Heart left ventricle (tissue), 16 donors: ENCODE data around the gene MACO1. TPM values are rescaled to one million over a fixed set of nuclear protein-coding genes. Genes with fewer than 3 reads are reported as not detected.

Experiments used
- ATAC-seq, 4 donors: fragments of 200-7000 bp; cut with Tn5 transposase; one replicate each; pipeline ENCODE4 v1.9.1; 2020 to 2022; ENCODE audit warnings: moderate library complexity in 4 of 4, mild to moderate bottlenecking in 3 of 4, moderate number of reproducible peaks in 1 of 4
- DNase-seq, 5 donors: peaks; one replicate each; pipeline ENCODE4 v3.0.0-alpha.2; 2020
- H3K27ac ChIP-seq, 12 donors: fragments of 200-600 bp; sonication (generic) in 4 of 12; one replicate each; pipeline versions ENCODE4 v1.5.0 to v1.8.0; 2016 to 2022; ENCODE audit warnings: mild to moderate bottlenecking in 2 of 12
- H3K27me3 ChIP-seq, 9 donors: fragments of 200-600 bp; sonication (generic) in 2 of 9; one replicate each; pipeline versions ENCODE4 v1.5.1 to v1.8.0; 2016 to 2022; ENCODE audit warnings: mild to moderate bottlenecking in 3 of 9
- H3K36me3 ChIP-seq, 9 donors: fragments of 200-600 bp; sonication (generic) in 2 of 9; one replicate each; pipeline versions ENCODE4 v1.5.0 to v1.8.0; 2018 to 2022; ENCODE audit warnings: mild to moderate bottlenecking in 2 of 9
- H3K4me1 ChIP-seq, 12 donors: fragments of 200-600 bp; sonication (generic) in 4 of 12; one replicate each; pipeline versions ENCODE4 v1.5.0 to v1.8.0; 2016 to 2022; ENCODE audit warnings: mild to moderate bottlenecking in 3 of 12
- H3K4me3 ChIP-seq, 12 donors: fragments of 200-600 bp; sonication (generic) in 4 of 12; one replicate each; pipeline versions ENCODE4 v1.5.0 to v1.8.0; 2017 to 2022; ENCODE audit warnings: mild to moderate bottlenecking in 9 of 12, moderate library complexity in 4 of 12
- H3K9me3 ChIP-seq, 12 donors: fragments of 200-600 bp; sonication (generic) in 4 of 12; one replicate each; pipeline versions ENCODE4 v1.5.0 to v1.8.0; 2016 to 2022; ENCODE audit warnings: mild to moderate bottlenecking in 1 of 12
- CTCF ChIP-seq, 12 donors: fragments of 200-600 bp; sonication (generic) in 4 of 12; IDR thresholded peaks; one replicate each; pipeline versions ENCODE4 v1.5.0 to v1.8.0; 2018 to 2022; ENCODE audit warnings: antibody characterized with exemption in 12 of 12, mild to moderate bottlenecking in 5 of 12
- POLR2A ChIP-seq, 2 donors: fragments of 450-650 bp; IDR thresholded peaks; one replicate each; pipeline ENCODE4 v1.6.1; 2017; ENCODE audit warnings: antibody characterized with exemption in 2 of 2, mild to moderate bottlenecking in 2 of 2, moderate library complexity in 2 of 2
- WGBS, 4 donors: extraction: QIAGEN DNeasy Blood & Tissue Kit in 2 of 4; methylation state at CpG; one replicate each; pipeline versions ENCODE4 v1.1.5 to v1.1.7; 2013 to 2018; 5-methylcytosine and 5-hydroxymethylcytosine counted together
- intact Hi-C, 10 donors: fragments of 100-400 bp; cut with DNase I; formaldehyde crosslinking; loops; one replicate each; pipeline versions ENCODE4 v1.11.1 to v1.14.2; 2022
- polyA plus RNA-seq, 2 donors: library from polyadenylated mRNA; stranded (reverse); fragments of 200-250 nt; gene quantifications; one replicate each; pipeline ENCODE4 v1.2.3, GENCODE V29; 2013
- total RNA-seq, 9 donors: library from RNA; depleted of rRNA in 2 of 9; stranded (reverse); fragments of >200 nt in 2 of 9; fragmentation: NEBNext Ultra II Directional in 3 of 9; extraction: Animal tissue kit (Norgen Biotek cat#: 25700) in 3 of 9; gene quantifications; one replicate each; pipeline versions ENCODE4 v1.1.0 to v1.2.4, GENCODE V29; 2016 to 2023
- donor health status: ischemic (EF 13 %, LVEDD 7.1; RV severe dilation, severe dysfunction).
- donor health status: healthy with polysubstance abuse.
- donor health status: DM: no; HTN: yes; CAD: no.
- donor health status: DM: no; HTN: no; CAD: no.
- donor health status: ischemic (EF 25% LVEDD 6.9; RV normal size, moderate dysfunction).
- donor health status: ischemic (EF 25% LVEDD 5.7; RV mildly dilated, moderate dysfunction).
- donor health status: healthy.
- donor health status: DM: yes; HTN: yes; CAD: no.
- donor health status: ischemic (EF 35%, LVEDD 5.7; RV mildly dilated, moderate dysfunction).
- donor health status: nonischemic (EF 11% LVEDD 7.7; RV severe dilation, severe dysfunction).
- donor health status: DM: yes; HTN: yes; CAD: no.
- donor health status: PGD.
- donor health status: ischemic (EF 29% LVEDD 5.4; RV normal size, mild dysfunction).
- donor health status: nonischemic (EF 23%, LVEDD 6.1; RV moderate dilation, normal function).

Gene MACO1
- total and polyA plus RNA-seq, 11 donors: 5.8 to 21.0 (median 14.0) TPM

- peaks cover 0 to 98% (median 85%) of the 10 kb centered on the region in 9 donors for H3K36me3 ChIP-seq
- DNase-seq: no peak
- WGBS, 4 donors: 62 to 75% (median 71%) methylated on average over 8 of the region's 8 CpGs
These were observed 61.6 kb downstream of the MACO1 start for GRCh38 chr1:25492323-25492722.

GRCh38 chr1:25494952-25495351 is 64.3 kb downstream of the MACO1 start:
- Histone ChIP-seq H3K27me3 (no peaks in the 10 kb centered on the region), H3K9me3 (no peaks in the 10 kb centered on the region), H3K4me3 (no peak overlapping the region), H3K36me3 (peaks cover 0 to 99% (median 87%) of the 10 kb centered on the region in 9 donors), H3K27ac (no peak overlapping the region), H3K4me1 (peaks cover 0 to 3% (median 0%) of the 10 kb centered on the region in 12 donors)
- ATAC-seq (no peak), DNase-seq (no peak)
- WGBS, 4 donors: 82 to 90% (median 87%) methylated on average over 3 of the region's 3 CpGs
- no peak for TF ChIP-seq CTCF (IDR thresholded peaks at IDR 0.05)
- TF ChIP-seq POLR2A (IDR thresholded peaks at IDR 0.05): no peak
- intact Hi-C loops: no loop called here

More at GRCh38 chr1:25492323-25492722, 61.6 kb downstream of the MACO1 start:
- ATAC-seq: no peak
- intact Hi-C loops: no loop called here
- no peaks in the 10 kb centered on the region for H3K9me3 ChIP-seq
- H3K27ac ChIP-seq: no peak overlapping the region
- H3K27me3 ChIP-seq: no peaks in the 10 kb centered on the region
- TF ChIP-seq POLR2A (IDR thresholded peaks at IDR 0.05): no peak
- TF ChIP-seq CTCF (IDR thresholded peaks at IDR 0.05): no peak
- H3K4me1 ChIP-seq: no peaks in the 10 kb centered on the region
- no peak overlapping the region for H3K4me3 ChIP-seq

GRCh38 chr1:25500694-25501093 is 70.0 kb downstream of the MACO1 start:
- Histone ChIP-seq H3K4me1 (peaks cover 0 to 39% (median 10%) of the 10 kb centered on the region in 12 donors), H3K27ac (no peak overlapping the region), H3K4me3 (no peak overlapping the region), H3K36me3 (peaks cover 0 to 44% (median 36%) of the 10 kb centered on the region in 9 donors), H3K27me3 (no peaks in the 10 kb centered on the region), H3K9me3 (no peaks in the 10 kb centered on the region)
- no peak for TF ChIP-seq CTCF (IDR thresholded peaks at IDR 0.05)
- ATAC-seq: peak in 3 of 4 donors; percentile 46 to 57 (median 54)
- DNase-seq: no peak
- intact Hi-C loops: loop anchor here in 5 of 10 donors (1.0 to 10.0 kb wide), 5 partner anchors 17 to 312 kb away; partner anchors contain the start of gene SELENON (in 1 of the 5)
- 44 to 70% (median 53%) methylated on average over 1 of the region's 1 CpG for WGBS, 4 donors

GRCh38 chr1:25501235-25502058 is 70.8 kb downstream of the MACO1 start:
- peak in 2 of 4 donors; percentile 17 to 25 for ATAC-seq
- Histone ChIP-seq H3K27ac (no peak overlapping the region), H3K36me3 (peaks cover 0 to 36% (median 29%) of the 10 kb centered on the region in 9 donors), H3K9me3 (no peaks in the 10 kb centered on the region), H3K4me3 (no peak overlapping the region), H3K27me3 (no peaks in the 10 kb centered on the region), H3K4me1 (peaks cover 0 to 42% (median 10%) of the 10 kb centered on the region in 12 donors)
- WGBS, 4 donors: 76 to 82% (median 80%) methylated on average over 7 of the region's 7 CpGs
- TF ChIP-seq CTCF (IDR thresholded peaks at IDR 0.05) (peak in 4 of 12 donors; percentile 8 to 14 (median 12)), POLR2A (IDR thresholded peaks at IDR 0.05) (no peak)
- intact Hi-C loops: loop anchor here in 5 of 10 donors (1.0 to 10.0 kb wide), 5 partner anchors 16 to 311 kb away; partner anchors contain the start of gene SELENON (in 1 of the 5)
- DNase-seq: no peak
